ENCODE data around the gene FARSB. TPM values are rescaled to one million over a fixed set of nuclear protein-coding genes. Genes with fewer than 3 reads are reported as not detected.

FARSB gene
- polyA plus RNA-seq, 1 donor from 2014 or later: 15.2 TPM

GRCh38 chr2:222576171-222577081 is 79.5 kb downstream of the FARSB start:
- no peak overlapping the region for H3K9ac ChIP-seq (ENCODE audit: low read length)
- no peak overlapping the region for H3K4me2 ChIP-seq (ENCODE audit: low read length)
- no peaks in the 10 kb centered on the region for H3F3A ChIP-seq (ENCODE audit: insufficient read depth, low read length, poor library complexity, severe bottlenecking)
- no peaks in the 10 kb centered on the region for H3K36me3 ChIP-seq (ENCODE audit: insufficient read depth, low read length)
- TF ChIP-seq EP300 (conservative IDR thresholded peaks at IDR 0.05; ENCODE audit: poor library complexity, severe bottlenecking) (no peak), EZH2 (IDR thresholded peaks at IDR 0.05; ENCODE audit: borderline replicate concordance, insufficient read depth, low read length, poor library complexity, severe bottlenecking) (no peak), POLR2AphosphoS5 (IDR thresholded peaks at IDR 0.05) (no peak), SMC3 (conservative IDR thresholded peaks at IDR 0.05; ENCODE audit: poor library complexity) (no peak), MXI1 (conservative IDR thresholded peaks at IDR 0.05; ENCODE audit: poor library complexity, severe bottlenecking) (no peak), RAD21 (conservative IDR thresholded peaks at IDR 0.05) (no peak)
- H3K9me3 ChIP-seq (ENCODE audit: low read length): no peaks in the 10 kb centered on the region
- H3K79me2 ChIP-seq (replicated peaks; ENCODE audit: insufficient read depth, low read length): no peaks in the 10 kb centered on the region
- H3K9me2 ChIP-seq (ENCODE audit: insufficient read depth, low read length): no peaks in the 10 kb centered on the region
- no peaks in the 10 kb centered on the region for H4K20me1 ChIP-seq (ENCODE audit: insufficient read depth)
- H3K27ac ChIP-seq (ENCODE audit: low read length): no peak overlapping the region
- H3K27me3 ChIP-seq (ENCODE audit: insufficient read depth, low read depth, low read length): no peaks in the 10 kb centered on the region
- no peak overlapping the region for H2AFZ ChIP-seq (ENCODE audit: low read depth, low read length)
- H3K4me3 ChIP-seq (ENCODE audit: low read length): no peak overlapping the region

DNA sequence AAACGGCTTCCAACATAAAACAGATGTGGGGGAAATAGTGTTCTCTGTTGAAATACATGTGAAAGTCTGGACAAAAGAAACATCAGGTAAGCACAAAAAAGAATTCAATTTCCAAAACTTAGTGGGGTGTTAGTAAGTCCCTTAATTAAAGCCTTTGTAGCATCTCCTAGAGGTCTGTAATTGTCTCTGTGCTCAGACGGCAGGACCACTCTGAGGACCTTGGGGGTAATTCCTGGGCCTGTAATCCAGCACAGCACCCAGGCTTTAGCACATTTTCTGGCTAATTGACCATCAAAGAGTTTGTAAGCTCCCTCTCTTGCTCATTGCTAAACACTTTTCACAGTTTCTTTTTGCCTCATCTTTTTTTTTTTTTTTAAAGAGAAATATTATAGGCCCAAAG is 80.3 kb downstream of the FARSB start:
- H3K79me2 ChIP-seq (replicated peaks; ENCODE audit: insufficient read depth, low read length): no peaks in the 10 kb centered on the region
- TF ChIP-seq SMC3 (conservative IDR thresholded peaks at IDR 0.05; ENCODE audit: poor library complexity) (no peak), EZH2 (IDR thresholded peaks at IDR 0.05; ENCODE audit: borderline replicate concordance, insufficient read depth, low read length, poor library complexity, severe bottlenecking) (no peak), POLR2AphosphoS5 (IDR thresholded peaks at IDR 0.05) (no peak), TAF1 (IDR thresholded peaks at IDR 0.05; ENCODE audit: low read depth) (no peak)
- no peaks in the 10 kb centered on the region for H4K20me1 ChIP-seq (ENCODE audit: insufficient read depth)
- no peaks in the 10 kb centered on the region for H3K27me3 ChIP-seq (ENCODE audit: insufficient read depth, low read depth, low read length)
- no peak overlapping the region for H3K4me2 ChIP-seq (ENCODE audit: low read length)
- H3K27ac ChIP-seq (ENCODE audit: low read length): no peak overlapping the region
- H3K4me3 ChIP-seq (ENCODE audit: low read length): no peak overlapping the region
- no peaks in the 10 kb centered on the region for H3K9me3 ChIP-seq (ENCODE audit: low read length)
- H3K36me3 ChIP-seq (ENCODE audit: insufficient read depth, low read length): no peaks in the 10 kb centered on the region
- H2AFZ ChIP-seq (ENCODE audit: low read depth, low read length): no peak overlapping the region
- H3F3A ChIP-seq (ENCODE audit: insufficient read depth, low read length, poor library complexity, severe bottlenecking): no peaks in the 10 kb centered on the region
- H3K9ac ChIP-seq (ENCODE audit: low read length): no peak overlapping the region
- no peaks in the 10 kb centered on the region for H3K9me2 ChIP-seq (ENCODE audit: insufficient read depth, low read length)

DNA sequence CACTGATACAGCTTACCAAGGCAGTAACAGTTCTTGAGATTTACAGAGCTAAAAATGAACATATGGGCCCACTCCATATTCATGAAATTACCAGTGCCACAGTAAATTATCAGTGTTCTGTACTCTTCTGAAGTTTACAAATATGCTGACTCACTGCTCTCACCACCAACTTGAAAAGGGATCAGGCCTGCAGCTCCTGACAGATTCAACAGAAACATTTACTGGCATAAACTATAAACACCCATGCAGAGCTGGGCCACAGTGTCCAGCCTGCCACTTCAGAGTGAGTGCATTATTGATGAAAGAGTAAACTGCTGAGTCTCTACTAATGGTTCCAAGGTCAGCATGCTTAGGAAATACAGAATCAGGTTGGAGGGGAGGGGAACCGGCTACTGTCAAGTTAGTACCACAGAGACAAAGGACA is 83.1 kb downstream of the FARSB start:
- Histone ChIP-seq H3K79me2 (replicated peaks; ENCODE audit: insufficient read depth, low read length) (no peaks in the 10 kb centered on the region), H3K9me2 (ENCODE audit: insufficient read depth, low read length) (no peaks in the 10 kb centered on the region), H2AFZ (ENCODE audit: low read depth, low read length) (no peak overlapping the region), H3K27me3 (ENCODE audit: insufficient read depth, low read depth, low read length) (no peaks in the 10 kb centered on the region), H4K20me1 (ENCODE audit: insufficient read depth) (no peaks in the 10 kb centered on the region), H3K9ac (ENCODE audit: low read length) (no peak overlapping the region), H3K9me3 (ENCODE audit: low read length) (no peaks in the 10 kb centered on the region), H3K27ac (ENCODE audit: low read length) (no peak overlapping the region), H3K36me3 (ENCODE audit: insufficient read depth, low read length) (no peaks in the 10 kb centered on the region), H3K4me3 (ENCODE audit: low read length) (no peak overlapping the region), H3K4me2 (ENCODE audit: low read length) (no peak overlapping the region), H3F3A (ENCODE audit: insufficient read depth, low read length, poor library complexity, severe bottlenecking) (no peaks in the 10 kb centered on the region)
- TF ChIP-seq SMC3 (conservative IDR thresholded peaks at IDR 0.05; ENCODE audit: poor library complexity): no peak
- TF ChIP-seq POLR2AphosphoS5 (IDR thresholded peaks at IDR 0.05): no peak
- TF ChIP-seq MXI1 (conservative IDR thresholded peaks at IDR 0.05; ENCODE audit: poor library complexity, severe bottlenecking): no peak
- TF ChIP-seq, protein P1, sequence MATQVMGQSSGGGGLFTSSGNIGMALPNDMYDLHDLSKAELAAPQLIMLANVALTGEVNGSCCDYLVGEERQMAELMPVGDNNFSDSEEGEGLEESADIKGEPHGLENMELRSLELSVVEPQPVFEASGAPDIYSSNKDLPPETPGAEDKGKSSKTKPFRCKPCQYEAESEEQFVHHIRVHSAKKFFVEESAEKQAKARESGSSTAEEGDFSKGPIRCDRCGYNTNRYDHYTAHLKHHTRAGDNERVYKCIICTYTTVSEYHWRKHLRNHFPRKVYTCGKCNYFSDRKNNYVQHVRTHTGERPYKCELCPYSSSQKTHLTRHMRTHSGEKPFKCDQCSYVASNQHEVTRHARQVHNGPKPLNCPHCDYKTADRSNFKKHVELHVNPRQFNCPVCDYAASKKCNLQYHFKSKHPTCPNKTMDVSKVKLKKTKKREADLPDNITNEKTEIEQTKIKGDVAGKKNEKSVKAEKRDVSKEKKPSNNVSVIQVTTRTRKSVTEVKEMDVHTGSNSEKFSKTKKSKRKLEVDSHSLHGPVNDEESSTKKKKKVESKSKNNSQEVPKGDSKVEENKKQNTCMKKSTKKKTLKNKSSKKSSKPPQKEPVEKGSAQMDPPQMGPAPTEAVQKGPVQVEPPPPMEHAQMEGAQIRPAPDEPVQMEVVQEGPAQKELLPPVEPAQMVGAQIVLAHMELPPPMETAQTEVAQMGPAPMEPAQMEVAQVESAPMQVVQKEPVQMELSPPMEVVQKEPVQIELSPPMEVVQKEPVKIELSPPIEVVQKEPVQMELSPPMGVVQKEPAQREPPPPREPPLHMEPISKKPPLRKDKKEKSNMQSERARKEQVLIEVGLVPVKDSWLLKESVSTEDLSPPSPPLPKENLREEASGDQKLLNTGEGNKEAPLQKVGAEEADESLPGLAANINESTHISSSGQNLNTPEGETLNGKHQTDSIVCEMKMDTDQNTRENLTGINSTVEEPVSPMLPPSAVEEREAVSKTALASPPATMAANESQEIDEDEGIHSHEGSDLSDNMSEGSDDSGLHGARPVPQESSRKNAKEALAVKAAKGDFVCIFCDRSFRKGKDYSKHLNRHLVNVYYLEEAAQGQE (IDR thresholded peaks at IDR 0.05; ENCODE audit: borderline replicate concordance): no peak
- no peak for TF ChIP-seq TAF1 (IDR thresholded peaks at IDR 0.05; ENCODE audit: low read depth)

Data from neural cell (in vitro differentiated cells).